ENCODE results near the gene RASGRP3.

DNA sequence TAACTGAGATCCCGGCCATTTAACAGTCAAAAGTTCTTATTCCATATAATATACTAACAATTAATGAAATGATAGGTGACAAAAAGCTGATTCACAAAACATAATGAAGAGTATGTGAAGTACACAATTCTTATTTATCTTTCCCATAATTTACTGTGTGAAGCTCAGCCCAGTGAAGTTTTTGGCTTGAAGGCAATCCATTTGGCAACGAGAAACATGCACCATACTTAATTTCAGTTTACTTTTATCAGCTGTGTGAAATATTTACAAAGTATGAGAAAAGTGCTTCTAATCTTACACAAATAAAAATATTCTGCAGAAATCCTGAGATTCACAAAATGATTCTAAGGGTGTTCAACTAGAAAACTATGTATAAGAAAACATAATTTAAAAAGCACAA lies 110.3 kb downstream of the RASGRP3 start:
- TF ChIP-seq CTCF (IDR thresholded peaks at IDR 0.05) = no peak
- no peak for TF ChIP-seq POLR2A (IDR thresholded peaks at IDR 0.05)
